Measurements from ENCODE around the gene AIG1. TPM values are rescaled to one million over a fixed set of nuclear protein-coding genes. Genes with fewer than 3 reads are reported as not detected.

The AIG1 gene
- total RNA-seq, 2 experiments from 2014 or later, result 7.4 to 8.4 TPM

- Histone ChIP-seq H3K27ac (ENCODE audit: low read depth in 1 of 2, low read length in 2 of 2) (no peak overlapping the region), H3K36me3 (ENCODE audit: insufficient read depth, low read length) (no peaks in the 10 kb centered on the region), H3K27me3 (ENCODE audit: control insufficient read depth in 1 of 2, insufficient read depth in 2 of 2, low read length in 2 of 2) (no peaks in the 10 kb centered on the region), H3K9me3 (ENCODE audit: control insufficient read depth in 1 of 2, insufficient read depth in 1 of 2, low read length in 2 of 2) (peaks cover 3 to 8% of the 10 kb centered on the region in 2 experiments), H3K4me3 (ENCODE audit: low read length) (no peak overlapping the region), H3K4me1 (ENCODE audit: insufficient read depth, low read length) (no peaks in the 10 kb centered on the region)
- Mint-ChIP-seq H3K9me3 (no peaks in the 10 kb centered on the region), H3K36me3 (ENCODE audit: low read depth) (peaks cover 24% of the 10 kb centered on the region), H3K27me3 (no peaks in the 10 kb centered on the region), H3K4me3 (no peak overlapping the region), H3K27ac (no peak overlapping the region), H3K4me1 (ENCODE audit: low read depth) (no peaks in the 10 kb centered on the region)
- ChIA-PET POLR2A (no interaction called here), CTCF (no interaction called here)
- intact Hi-C loops (cut with DNase I, micrococcal nuclease), result no loop called here
- ATAC-seq (ENCODE audit: poor library complexity), result no peak
- DNase-seq, result no peak
- TF ChIP-seq, protein P1, sequence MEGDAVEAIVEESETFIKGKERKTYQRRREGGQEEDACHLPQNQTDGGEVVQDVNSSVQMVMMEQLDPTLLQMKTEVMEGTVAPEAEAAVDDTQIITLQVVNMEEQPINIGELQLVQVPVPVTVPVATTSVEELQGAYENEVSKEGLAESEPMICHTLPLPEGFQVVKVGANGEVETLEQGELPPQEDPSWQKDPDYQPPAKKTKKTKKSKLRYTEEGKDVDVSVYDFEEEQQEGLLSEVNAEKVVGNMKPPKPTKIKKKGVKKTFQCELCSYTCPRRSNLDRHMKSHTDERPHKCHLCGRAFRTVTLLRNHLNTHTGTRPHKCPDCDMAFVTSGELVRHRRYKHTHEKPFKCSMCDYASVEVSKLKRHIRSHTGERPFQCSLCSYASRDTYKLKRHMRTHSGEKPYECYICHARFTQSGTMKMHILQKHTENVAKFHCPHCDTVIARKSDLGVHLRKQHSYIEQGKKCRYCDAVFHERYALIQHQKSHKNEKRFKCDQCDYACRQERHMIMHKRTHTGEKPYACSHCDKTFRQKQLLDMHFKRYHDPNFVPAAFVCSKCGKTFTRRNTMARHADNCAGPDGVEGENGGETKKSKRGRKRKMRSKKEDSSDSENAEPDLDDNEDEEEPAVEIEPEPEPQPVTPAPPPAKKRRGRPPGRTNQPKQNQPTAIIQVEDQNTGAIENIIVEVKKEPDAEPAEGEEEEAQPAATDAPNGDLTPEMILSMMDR (IDR thresholded peaks at IDR 0.05), result no peak
Measured at GRCh38 chr6:143074101-143074500, 13.4 kb downstream of the AIG1 start.

- Mint-ChIP-seq H3K4me3 (no peak overlapping the region), H3K9me3 (no peaks in the 10 kb centered on the region), H3K4me1 (ENCODE audit: low read depth) (no peaks in the 10 kb centered on the region), H3K36me3 (ENCODE audit: low read depth) (peaks cover 27% of the 10 kb centered on the region), H3K27ac (no peak overlapping the region), H3K27me3 (no peaks in the 10 kb centered on the region)
- Histone ChIP-seq H3K36me3 (ENCODE audit: insufficient read depth, low read length) (no peaks in the 10 kb centered on the region), H3K4me3 (ENCODE audit: low read length) (no peak overlapping the region), H3K27me3 (ENCODE audit: control insufficient read depth in 1 of 2, insufficient read depth in 2 of 2, low read length in 2 of 2) (no peaks in the 10 kb centered on the region), H3K9me3 (ENCODE audit: control insufficient read depth in 1 of 2, insufficient read depth in 1 of 2, low read length in 2 of 2) (peaks cover 3 to 8% of the 10 kb centered on the region in 2 experiments), H3K27ac (ENCODE audit: low read depth in 1 of 2, low read length in 2 of 2) (no peak overlapping the region), H3K4me1 (ENCODE audit: insufficient read depth, low read length) (no peaks in the 10 kb centered on the region)
- DNase-seq (no peak), ATAC-seq (ENCODE audit: poor library complexity) (no peak)
- CTCF ChIA-PET, result interaction anchor here (0.6 to 1.0 kb wide), 2 partner anchors 43 to 897 kb away, joined by 3 read pairs; no protein-coding TSS in a partner anchor
- TF ChIP-seq, protein P1 (IDR thresholded peaks at IDR 0.05), result no peak
- POLR2A ChIA-PET, result no interaction called here
- intact Hi-C loops (cut with DNase I, micrococcal nuclease), result no loop called here
Measured at GRCh38 chr6:143074670-143075318, 14.1 kb downstream of the AIG1 start.

- no peak for ATAC-seq (ENCODE audit: poor library complexity)
- TF ChIP-seq, protein P1 (IDR thresholded peaks at IDR 0.05), result no peak
- H3K36me3 Mint-ChIP-seq (ENCODE audit: low read depth), result peaks cover 31% of the 10 kb centered on the region
- peaks cover 3 to 8% of the 10 kb centered on the region in 2 experiments for H3K9me3 ChIP-seq (ENCODE audit: control insufficient read depth in 1 of 2, insufficient read depth in 1 of 2, low read length in 2 of 2)
- intact Hi-C loops (cut with DNase I, micrococcal nuclease), result no loop called here
- no peak overlapping the region for H3K27ac Mint-ChIP-seq
- no peak overlapping the region for H3K4me3 Mint-ChIP-seq
- no peaks in the 10 kb centered on the region for H3K36me3 ChIP-seq (ENCODE audit: insufficient read depth, low read length)
- DNase-seq, result no peak
- H3K4me3 ChIP-seq (ENCODE audit: low read length), result no peak overlapping the region
- H3K27me3 ChIP-seq (ENCODE audit: control insufficient read depth in 1 of 2, insufficient read depth in 2 of 2, low read length in 2 of 2), result no peaks in the 10 kb centered on the region
- POLR2A ChIA-PET, result no interaction called here
- H3K9me3 Mint-ChIP-seq, result no peaks in the 10 kb centered on the region
- H3K4me1 Mint-ChIP-seq (ENCODE audit: low read depth), result no peaks in the 10 kb centered on the region
- H3K27me3 Mint-ChIP-seq, result no peaks in the 10 kb centered on the region
- H3K27ac ChIP-seq (ENCODE audit: low read depth in 1 of 2, low read length in 2 of 2), result no peak overlapping the region
- no peaks in the 10 kb centered on the region for H3K4me1 ChIP-seq (ENCODE audit: insufficient read depth, low read length)
- CTCF ChIA-PET, result interaction anchor here (1.0 kb wide), 1 partner anchor 30 kb away, joined by 3 read pairs; no protein-coding TSS in a partner anchor
Measured at GRCh38 chr6:143078468-143079324, 18.0 kb downstream of the AIG1 start.
